CD4-positive, alpha-beta T cell (primary cell): ENCODE data around the gene OR52E4. TPM values are rescaled to one million over a fixed set of nuclear protein-coding genes. Genes with fewer than 3 reads are reported as not detected.

Experiments
- ATAC-seq: fragments of 200-7000 bp; cut with Tn5 transposase; one replicate; pipeline ENCODE4 v1.10.0; 2022; ENCODE audit warnings: mild to moderate bottlenecking; ENCODE audit not compliant: poor library complexity
- CTCF ChIA-PET: fragments of 350-600 bp; sonication (Branson Sonifier 250); formaldehyde crosslinking; loops from one replicate; lab custom pipeline; 2021; ENCODE audit warnings: antibody characterized with exemption, inconsistent platforms; lab: Charles Lee
- POLR2A ChIA-PET: fragments of 350-600 bp; sonication (Branson Sonifier 250); formaldehyde crosslinking; loops from one replicate; lab custom pipeline; 2021; ENCODE audit warnings: antibody characterized with exemption, inconsistent platforms; lab: Charles Lee
- DNase-seq, 14 experiments: peaks; one replicate each; pipeline ENCODE4 v3.0.0-alpha.2; 2013 to 2020; ENCODE audit warnings: mixed read lengths in 2 of 14
- H3K27ac ChIP-seq, 2 donors: one replicate each; pipeline versions ENCODE4 v1.5.1 to v1.7.0; 2013; ENCODE audit warnings: low read length in 2 of 2, low read depth in 1 of 2, mild to moderate bottlenecking in 1 of 2
- H3K27me3 ChIP-seq, 2 experiments: 1 replicate in 1 of 2; 2 replicates in 1 of 2; pipeline versions ENCODE4 v1.6.1 to v1.7.0; 2013; ENCODE audit warnings: low read length in 2 of 2, control low read depth in 1 of 2, mild to moderate bottlenecking in 1 of 2, moderate library complexity in 1 of 2; ENCODE audit not compliant: insufficient read depth in 2 of 2, control insufficient read depth in 1 of 2
- H3K36me3 ChIP-seq: one replicate; pipeline ENCODE4 v1.6.1; 2013; ENCODE audit warnings: low read length, control low read depth; ENCODE audit not compliant: insufficient read depth
- H3K4me1 ChIP-seq: one replicate; pipeline ENCODE4 v1.6.1; 2013; ENCODE audit warnings: low read length, control low read depth; ENCODE audit not compliant: insufficient read depth
- H3K4me3 ChIP-seq: one replicate; pipeline ENCODE4 v1.5.1; 2013; ENCODE audit warnings: mild to moderate bottlenecking, low read length, moderate library complexity
- H3K9me3 ChIP-seq, 2 experiments: 1 replicate in 1 of 2; 2 replicates in 1 of 2; pipeline versions ENCODE4 v1.6.1 to v1.7.0; 2013; ENCODE audit warnings: low read length in 2 of 2, mild to moderate bottlenecking in 2 of 2, control low read depth in 1 of 2, moderate library complexity in 1 of 2; ENCODE audit not compliant: control insufficient read depth in 1 of 2, insufficient read depth in 1 of 2
- H3K27ac Mint-ChIP-seq: one replicate; pipeline ENCODE4 v1.8.0; 2020; ENCODE audit warnings: mixed read lengths
- H3K27me3 Mint-ChIP-seq: one replicate; pipeline ENCODE4 v1.8.0; 2021; ENCODE audit warnings: mixed read lengths
- H3K36me3 Mint-ChIP-seq: one replicate; pipeline ENCODE4 v1.8.0; 2021; ENCODE audit warnings: low read depth, mixed read lengths
- H3K4me1 Mint-ChIP-seq: one replicate; pipeline ENCODE4 v1.8.0; 2021; ENCODE audit warnings: low read depth, mixed read lengths
- H3K4me3 Mint-ChIP-seq: one replicate; pipeline ENCODE4 v1.8.0; 2020; ENCODE audit warnings: mild to moderate bottlenecking, mixed read lengths
- H3K9me3 Mint-ChIP-seq: one replicate; pipeline ENCODE4 v1.8.0; 2020; ENCODE audit warnings: mixed read lengths
- intact Hi-C, 2 experiments: fragments of 100-400 bp; cut with DNase I in 1 of 2; cut with micrococcal nuclease in 1 of 2; formaldehyde crosslinking; loops; one replicate each; pipeline versions ENCODE4 v1.15.1 to v1.9.0; 2023 to 2025; cut with DNase I, micrococcal nuclease
- polyA plus RNA-seq, 2 donors: library from polyadenylated mRNA; unstranded; fragments of 120-200 nt; gene quantifications; one replicate each; pipeline ENCODE4 v1.2.1, GENCODE V29; 2013
- total RNA-seq, 174 experiments: library from RNA in 2 of 174; stranded (reverse) in 2 of 174; gene quantifications; one replicate each; pipeline ENCODE4 v1.2.3 and lab custom pipeline; 2021 to 2026
- TF ChIP-seq, protein P1 (sequence below): fragments of 200-600 bp; IDR thresholded peaks from one replicate; pipeline ENCODE4 v1.8.0; 2022; ENCODE audit warnings: antibody characterized with exemption, mild to moderate bottlenecking

Gene OR52E4
- total RNA-seq, result not detected
- polyA plus RNA-seq (2013, experiment 1 of 2), result not detected
- not detected for polyA plus RNA-seq (2013, experiment 2 of 2)
- 0 to 0.07 (median 0) reads per million in 172 experiments for total RNA-seq (lab: John Stamatoyannopoulos, UW)

DNA sequence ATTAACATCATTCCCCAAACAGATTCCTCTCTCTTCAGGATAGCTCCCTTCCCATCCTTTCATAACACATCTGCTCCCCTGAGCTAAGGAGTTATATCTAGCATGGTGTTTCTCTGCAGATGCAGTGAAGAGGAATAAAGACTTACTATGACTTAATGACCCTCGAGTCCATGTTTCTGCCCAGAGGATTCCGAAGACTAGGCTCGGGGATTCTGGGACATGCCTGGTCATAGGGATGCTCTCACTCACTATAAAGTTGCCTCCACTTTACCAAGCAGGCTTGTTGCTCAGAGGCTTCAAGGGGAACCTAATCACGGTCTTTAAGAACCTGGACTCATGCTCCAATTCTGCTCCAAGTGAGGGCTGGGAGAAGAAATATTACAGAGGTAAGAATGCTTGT, at the start of gene OR52E4:
TSS of gene OR52E4 (plus strand) at position 301 of the 400 bp plus-strand sequence. CDS start 3,664 bp downstream, outside the sequence.
- no peak within 1 kb of the TSS for H3K4me3 Mint-ChIP-seq
- Histone ChIP-seq H3K27me3 (no peaks in the 10 kb centered on the region), H3K4me3 (no peak within 1 kb of the TSS), H3K36me3 (no peaks in the 10 kb centered on the region), H3K9me3 (no peaks in the 10 kb centered on the region), H3K27ac (no peak within 1 kb of the TSS), H3K4me1 (no peaks in the 10 kb centered on the region)
- no peak within 1 kb of the TSS for H3K27ac Mint-ChIP-seq
- H3K27me3 Mint-ChIP-seq, result peaks cover 10% of the 10 kb centered on the region
- no peaks in the 10 kb centered on the region for H3K36me3 Mint-ChIP-seq
- ChIA-PET POLR2A (no interaction called here), CTCF (no interaction called here)
- intact Hi-C loops, result loop anchor here in 1 of 2 experiments (10.0 kb wide), 1 partner anchor 1696 kb away; no protein-coding TSS in a partner anchor
- TF ChIP-seq, protein P1, sequence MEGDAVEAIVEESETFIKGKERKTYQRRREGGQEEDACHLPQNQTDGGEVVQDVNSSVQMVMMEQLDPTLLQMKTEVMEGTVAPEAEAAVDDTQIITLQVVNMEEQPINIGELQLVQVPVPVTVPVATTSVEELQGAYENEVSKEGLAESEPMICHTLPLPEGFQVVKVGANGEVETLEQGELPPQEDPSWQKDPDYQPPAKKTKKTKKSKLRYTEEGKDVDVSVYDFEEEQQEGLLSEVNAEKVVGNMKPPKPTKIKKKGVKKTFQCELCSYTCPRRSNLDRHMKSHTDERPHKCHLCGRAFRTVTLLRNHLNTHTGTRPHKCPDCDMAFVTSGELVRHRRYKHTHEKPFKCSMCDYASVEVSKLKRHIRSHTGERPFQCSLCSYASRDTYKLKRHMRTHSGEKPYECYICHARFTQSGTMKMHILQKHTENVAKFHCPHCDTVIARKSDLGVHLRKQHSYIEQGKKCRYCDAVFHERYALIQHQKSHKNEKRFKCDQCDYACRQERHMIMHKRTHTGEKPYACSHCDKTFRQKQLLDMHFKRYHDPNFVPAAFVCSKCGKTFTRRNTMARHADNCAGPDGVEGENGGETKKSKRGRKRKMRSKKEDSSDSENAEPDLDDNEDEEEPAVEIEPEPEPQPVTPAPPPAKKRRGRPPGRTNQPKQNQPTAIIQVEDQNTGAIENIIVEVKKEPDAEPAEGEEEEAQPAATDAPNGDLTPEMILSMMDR, result no peak
- DNase-seq (no peak), ATAC-seq (no peak)
- H3K9me3 Mint-ChIP-seq, result no peaks in the 10 kb centered on the region
- H3K4me1 Mint-ChIP-seq, result no peaks in the 10 kb centered on the region

DNA sequence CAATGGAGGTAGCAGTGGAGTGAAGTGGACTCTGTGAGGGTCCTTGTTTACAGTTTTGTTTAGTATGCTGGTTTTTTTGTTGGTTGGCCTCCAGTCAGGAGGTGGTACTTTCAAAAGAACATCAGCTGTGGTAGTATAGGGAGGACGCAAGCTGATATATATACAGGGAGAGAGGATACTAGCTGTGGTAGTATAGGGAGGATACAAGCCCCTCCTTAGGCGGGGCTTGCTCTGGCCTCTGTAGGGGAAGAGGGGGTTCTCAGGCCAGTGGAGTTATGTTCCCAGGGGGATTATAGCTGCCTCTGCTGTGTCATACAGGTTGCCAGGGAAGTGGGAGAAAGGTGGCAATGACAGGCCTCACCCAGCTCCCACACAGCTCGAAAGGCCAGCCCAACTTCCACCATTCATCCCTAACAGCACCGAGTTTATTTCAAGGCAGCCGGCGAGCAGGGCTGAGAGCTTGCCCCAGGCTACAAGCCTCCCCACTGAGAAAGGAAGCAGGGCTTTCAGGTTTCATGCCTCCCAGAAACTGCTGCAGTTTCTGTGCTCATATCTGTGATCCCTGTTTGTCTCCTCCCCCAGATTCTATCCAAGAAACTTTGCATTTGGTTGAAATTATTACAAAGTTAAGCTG, 49.1 kb upstream of the OR52E4 start:
- no peak overlapping the region for H3K27ac Mint-ChIP-seq

DNA sequence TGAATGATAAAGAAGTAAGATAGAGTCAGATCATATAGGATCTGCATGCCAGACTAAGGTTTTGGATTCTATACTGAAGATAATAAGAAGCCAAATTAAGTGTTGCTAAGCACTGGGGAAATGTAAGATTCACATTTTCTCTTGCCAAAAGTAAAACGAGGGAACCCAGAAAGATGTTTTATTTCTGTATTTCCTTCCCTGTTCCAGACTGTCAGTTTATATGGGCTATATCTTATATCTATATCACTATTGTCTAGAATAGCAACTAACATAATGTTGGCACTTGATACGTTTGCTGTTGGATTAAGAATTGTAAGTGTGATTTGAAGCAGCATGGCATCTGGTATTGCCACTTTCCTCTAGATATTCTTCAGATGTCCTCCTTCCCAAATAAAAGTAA, 47.0 kb upstream of the OR52E4 start:
- ATAC-seq, result no peak

More for the DNA sequence above, 49.1 kb upstream of the OR52E4 start:
- Histone ChIP-seq H3K27me3 (peaks cover 2 to 3% of the 10 kb centered on the region in 2 experiments), H3K4me3 (no peak overlapping the region), H3K36me3 (no peaks in the 10 kb centered on the region), H3K27ac (no peak overlapping the region), H3K9me3 (no peaks in the 10 kb centered on the region), H3K4me1 (no peaks in the 10 kb centered on the region)
- TF ChIP-seq, protein P1, result no peak
- no peaks in the 10 kb centered on the region for H3K36me3 Mint-ChIP-seq
- no peak for DNase-seq
- no peaks in the 10 kb centered on the region for H3K9me3 Mint-ChIP-seq
- no peak for ATAC-seq
- ChIA-PET CTCF (no interaction called here), POLR2A (interaction anchor here (0.6 kb wide), 1 partner anchor 14 kb away, joined by 3 read pairs; no protein-coding TSS in a partner anchor)
- H3K4me1 Mint-ChIP-seq, result no peaks in the 10 kb centered on the region
- H3K27me3 Mint-ChIP-seq, result peaks cover 18% of the 10 kb centered on the region
- intact Hi-C loops, result no loop called here
- H3K4me3 Mint-ChIP-seq, result no peak overlapping the region

More for the DNA sequence above, 47.0 kb upstream of the OR52E4 start:
- no peaks in the 10 kb centered on the region for H3K27me3 ChIP-seq
- no peak overlapping the region for H3K4me3 Mint-ChIP-seq
- no peaks in the 10 kb centered on the region for H3K36me3 ChIP-seq
- H3K4me1 ChIP-seq, result no peaks in the 10 kb centered on the region
- no peak overlapping the region for H3K27ac Mint-ChIP-seq
- H3K27ac ChIP-seq, result no peak overlapping the region
- H3K4me3 ChIP-seq, result no peak overlapping the region
- CTCF ChIA-PET, result no interaction called here
- no peak for DNase-seq
- H3K36me3 Mint-ChIP-seq, result no peaks in the 10 kb centered on the region
- TF ChIP-seq, protein P1, result no peak
- peaks cover 19% of the 10 kb centered on the region for H3K27me3 Mint-ChIP-seq
- H3K4me1 Mint-ChIP-seq, result no peaks in the 10 kb centered on the region
- POLR2A ChIA-PET, result no interaction called here
- intact Hi-C loops, result no loop called here
- no peaks in the 10 kb centered on the region for H3K9me3 Mint-ChIP-seq
- H3K9me3 ChIP-seq, result no peaks in the 10 kb centered on the region
